Naive thymus-derived CD8-positive, alpha-beta T cell (primary cell): ENCODE measurements around the gene GPS2. TPM values are rescaled to one million over a fixed set of nuclear protein-coding genes. Genes with fewer than 3 reads are reported as not detected.

Experiments
- ATAC-seq, 2 donors: fragments of 150-1000 bp; cut with Tn5 transposase in 1 of 2; sonication (Bioruptor Pico), chemical (Tn5 transposase) in 1 of 2; 1 replicate in 1 of 2; 2 replicates in 1 of 2; pipeline ENCODE4 v1.10.0; 2021; ENCODE audit warnings: mild to moderate bottlenecking in 2 of 2, moderate library complexity in 2 of 2
- POLR2A ChIA-PET: fragments of 350-600 bp; sonication (Branson Sonifier 250); formaldehyde crosslinking; loops from one replicate; lab custom pipeline; 2021; ENCODE audit warnings: antibody characterized with exemption; lab: Charles Lee
- DNase-seq, 10 donors: peaks; one replicate each; pipeline versions ENCODE4 v3.0.0 to v3.0.0-alpha.2; 2020 to 2022
- H3K27ac Mint-ChIP-seq, 10 donors: one replicate each; pipeline ENCODE4 v1.8.0; 2020 to 2022; ENCODE audit warnings: mild to moderate bottlenecking in 10 of 10, mixed read lengths in 10 of 10, moderate library complexity in 4 of 10, inconsistent platforms in 1 of 10
- H3K27me3 Mint-ChIP-seq, 5 donors: one replicate each; pipeline ENCODE4 v1.8.0; 2021 to 2022; ENCODE audit warnings: mixed read lengths in 5 of 5
- H3K36me3 Mint-ChIP-seq, 3 donors: one replicate each; pipeline ENCODE4 v1.8.0; 2020 to 2022; ENCODE audit warnings: mixed read lengths in 3 of 3, mild to moderate bottlenecking in 2 of 3, inconsistent platforms in 1 of 3
- H3K4me1 Mint-ChIP-seq, 4 donors: one replicate each; pipeline ENCODE4 v1.8.0; 2021 to 2022; ENCODE audit warnings: mixed read lengths in 4 of 4
- H3K4me3 Mint-ChIP-seq, 10 donors: one replicate each; pipeline ENCODE4 v1.8.0; 2020 to 2022; ENCODE audit warnings: mild to moderate bottlenecking in 10 of 10, mixed read lengths in 10 of 10, moderate library complexity in 6 of 10, inconsistent platforms in 1 of 10
- H3K9me3 Mint-ChIP-seq, 9 donors: one replicate each; pipeline ENCODE4 v1.8.0; 2020 to 2022; ENCODE audit warnings: mixed read lengths in 9 of 9, mild to moderate bottlenecking in 3 of 9, inconsistent platforms in 1 of 9, moderate library complexity in 1 of 9
- polyA plus RNA-seq, 3 donors: library from polyadenylated mRNA; unstranded; fragments of 300-500 nt; fragmentation: Illumina TruSeq; gene quantifications; one replicate each; pipeline ENCODE4 v1.2.3, GENCODE V29; 2021
- total RNA-seq, 8 experiments: library from RNA in 2 of 8; stranded (reverse) in 2 of 8; gene quantifications; one replicate each; pipeline ENCODE4 v1.2.3 and lab custom pipeline; 2021 to 2026

The GPS2 gene
- total and polyA plus RNA-seq, 5 experiments from 2014 or later = 75.7 to 147 (median 107) TPM

GRCh38 chr17:7290166-7290565 is 25.0 kb downstream of the GPS2 start:
- POLR2A ChIA-PET = no interaction called here

GRCh38 chr17:7289256-7290032 is 25.7 kb downstream of the GPS2 start:
- DNase-seq = no peak
- peaks cover 0 to 8% (median 5%) of the 10 kb centered on the region in 4 donors for H3K4me1 Mint-ChIP-seq
- no peaks in the 10 kb centered on the region for H3K9me3 Mint-ChIP-seq
- POLR2A ChIA-PET = no interaction called here
- no peak for ATAC-seq
- H3K27me3 Mint-ChIP-seq = peaks cover 0 to 14% (median 1%) of the 10 kb centered on the region in 5 donors
- H3K27ac Mint-ChIP-seq = no peak overlapping the region
- H3K36me3 Mint-ChIP-seq = no peaks in the 10 kb centered on the region
- H3K4me3 Mint-ChIP-seq = no peak overlapping the region

More at GRCh38 chr17:7290166-7290565, 25.0 kb downstream of the GPS2 start:
- no peaks in the 10 kb centered on the region for H3K36me3 Mint-ChIP-seq
- no peak overlapping the region for H3K27ac Mint-ChIP-seq
- peaks cover 5 to 13% (median 9%) of the 10 kb centered on the region in 4 donors for H3K4me1 Mint-ChIP-seq
- H3K9me3 Mint-ChIP-seq = no peaks in the 10 kb centered on the region
- H3K4me3 Mint-ChIP-seq = no peak overlapping the region
- DNase-seq (no peak), ATAC-seq (no peak)
- H3K27me3 Mint-ChIP-seq = peaks cover 0 to 15% (median 1%) of the 10 kb centered on the region in 5 donors

DNA sequence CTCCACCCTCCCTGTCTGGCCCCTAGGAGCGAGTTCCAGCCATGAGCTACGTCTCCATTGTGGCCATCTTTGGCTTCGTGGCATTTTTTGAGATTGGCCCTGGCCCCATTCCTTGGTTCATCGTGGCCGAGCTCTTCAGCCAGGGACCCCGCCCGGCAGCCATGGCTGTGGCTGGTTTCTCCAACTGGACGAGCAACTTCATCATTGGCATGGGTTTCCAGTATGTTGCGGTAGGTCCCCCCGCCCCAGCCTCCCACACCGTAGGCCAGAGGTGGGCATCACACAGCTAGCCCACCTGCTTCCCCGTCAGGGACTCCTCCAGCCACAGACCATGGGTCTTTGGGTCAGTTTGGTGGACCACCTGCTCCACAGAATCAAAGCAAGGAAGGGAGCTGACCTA is 29.5 kb downstream of the GPS2 start:
- no peak for DNase-seq
- Mint-ChIP-seq H3K4me1 (peaks cover 10 to 28% (median 20%) of the 10 kb centered on the region in 4 donors), H3K27me3 (peaks cover 1 to 19% (median 13%) of the 10 kb centered on the region in 5 donors), H3K36me3 (no peaks in the 10 kb centered on the region), H3K27ac (no peak overlapping the region), H3K4me3 (no peak overlapping the region), H3K9me3 (no peaks in the 10 kb centered on the region)
- POLR2A ChIA-PET = interaction anchor here (1.2 to 1.3 kb wide), 2 partner anchors 11 to 12 kb away, joined by 7 to 8 read pairs; no protein-coding TSS in a partner anchor
- no peak for ATAC-seq

DNA sequence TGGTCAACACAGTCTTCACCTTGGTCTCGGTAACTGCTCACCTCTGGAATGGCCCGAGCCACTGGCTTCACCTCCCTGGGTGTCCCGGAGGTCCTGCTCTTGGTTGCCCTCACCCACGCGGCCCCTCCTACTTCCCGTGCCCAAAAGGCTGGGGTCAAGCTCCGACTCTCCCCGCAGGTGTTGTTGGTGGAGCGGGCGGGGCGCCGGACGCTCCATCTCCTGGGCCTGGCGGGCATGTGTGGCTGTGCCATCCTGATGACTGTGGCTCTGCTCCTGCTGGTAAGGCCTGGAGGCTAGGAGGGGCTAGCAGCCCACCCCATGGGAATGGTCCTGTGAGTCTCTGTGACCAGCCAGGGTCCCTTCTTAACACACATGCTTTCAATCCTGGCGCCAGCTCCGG is 30.2 kb downstream of the GPS2 start:
- Mint-ChIP-seq H3K9me3 (no peaks in the 10 kb centered on the region), H3K4me3 (no peak overlapping the region), H3K4me1 (peaks cover 16 to 36% (median 24%) of the 10 kb centered on the region in 4 donors), H3K27me3 (peaks cover 1 to 19% (median 13%) of the 10 kb centered on the region in 5 donors), H3K27ac (no peak overlapping the region), H3K36me3 (no peaks in the 10 kb centered on the region)
- POLR2A ChIA-PET = interaction anchor here (0.5 to 1.2 kb wide), 2 partner anchors 9 to 53 kb away, joined by 3 to 5 read pairs; no protein-coding TSS in a partner anchor
- DNase-seq (no peak), ATAC-seq (no peak)

DNA sequence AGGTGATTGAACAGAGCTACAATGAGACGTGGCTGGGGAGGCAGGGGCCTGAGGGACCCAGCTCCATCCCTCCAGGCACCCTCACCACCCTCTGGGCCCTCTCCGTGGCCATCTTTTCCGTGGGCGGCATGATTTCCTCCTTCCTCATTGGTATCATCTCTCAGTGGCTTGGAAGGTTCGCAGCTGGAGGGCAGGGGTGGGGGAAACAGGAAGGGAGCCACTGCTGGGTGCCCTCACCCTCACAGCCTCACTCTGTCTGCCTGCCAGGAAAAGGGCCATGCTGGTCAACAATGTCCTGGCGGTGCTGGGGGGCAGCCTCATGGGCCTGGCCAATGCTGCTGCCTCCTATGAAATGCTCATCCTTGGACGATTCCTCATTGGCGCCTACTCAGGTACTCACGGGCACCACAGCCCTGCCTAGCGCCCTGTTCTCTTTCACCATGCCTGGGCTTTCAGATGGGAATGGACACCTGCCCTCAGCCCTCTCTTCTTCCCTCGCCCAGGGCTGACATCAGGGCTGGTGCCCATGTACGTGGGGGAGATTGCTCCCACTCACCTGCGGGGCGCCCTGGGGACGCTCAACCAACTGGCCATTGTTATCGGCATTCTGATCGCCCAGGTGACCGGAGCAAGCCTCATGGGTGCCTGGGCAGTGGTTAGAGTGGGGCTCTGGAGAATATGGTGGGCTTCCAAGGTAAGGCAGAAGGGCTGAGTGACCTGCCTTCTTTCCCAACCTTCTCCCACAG is 31.5 kb downstream of the GPS2 start:
- Mint-ChIP-seq H3K9me3 (no peaks in the 10 kb centered on the region), H3K4me3 (peak overlapping the region in 4 of 10 donors; percentile 42 to 58 (median 44)), H3K27me3 (peaks cover 1 to 19% (median 10%) of the 10 kb centered on the region in 5 donors), H3K36me3 (no peaks in the 10 kb centered on the region), H3K4me1 (peaks cover 16 to 38% (median 24%) of the 10 kb centered on the region in 4 donors), H3K27ac (peak overlapping the region in 1 of 10 donors; percentile 10)
- DNase-seq (no peak), ATAC-seq (no peak)
- POLR2A ChIA-PET = interaction anchor here (0.9 to 1.7 kb wide), 5 partner anchors 10 to 54 kb away, joined by 3 to 9 read pairs (median 5); partner anchors contain the start of genes ACAP1 and NEURL4

DNA sequence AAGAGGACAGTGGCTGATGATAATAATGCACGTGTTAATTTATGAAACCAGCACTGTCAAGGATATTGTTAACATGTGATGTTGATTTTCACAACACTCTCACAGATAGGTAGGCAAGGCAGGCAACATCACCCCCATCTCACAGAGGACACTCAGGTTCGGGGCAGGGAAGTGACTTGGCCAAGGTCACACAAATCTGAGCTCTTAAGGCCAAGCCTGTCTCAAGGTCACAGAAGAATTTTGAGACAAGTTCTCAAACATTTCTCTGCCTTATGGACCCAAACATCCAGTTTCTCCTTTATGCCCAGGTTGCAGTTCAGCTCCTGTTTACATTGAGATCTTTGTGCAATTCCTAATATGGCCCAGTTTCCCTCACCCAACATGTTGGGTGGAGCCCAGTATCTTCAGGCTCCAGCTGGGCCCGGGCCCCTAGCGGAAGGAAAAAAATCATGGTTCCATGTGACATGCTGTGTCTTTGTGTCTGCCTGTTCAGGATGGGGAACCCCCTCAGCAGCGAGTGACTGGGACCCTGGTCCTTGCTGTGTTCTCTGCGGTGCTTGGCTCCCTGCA is 32.3 kb downstream of the GPS2 start:
- ATAC-seq (no peak), DNase-seq (no peak)
- peak overlapping the region in 1 of 10 donors; percentile 77 for H3K27ac Mint-ChIP-seq
- H3K9me3 Mint-ChIP-seq = no peaks in the 10 kb centered on the region
- no peaks in the 10 kb centered on the region for H3K36me3 Mint-ChIP-seq
- H3K4me3 Mint-ChIP-seq = peak overlapping the region in 8 of 10 donors; percentile 15 to 85 (median 49)
- peaks cover 16 to 38% (median 24%) of the 10 kb centered on the region in 4 donors for H3K4me1 Mint-ChIP-seq
- H3K27me3 Mint-ChIP-seq = peaks cover 1 to 19% (median 10%) of the 10 kb centered on the region in 5 donors
- POLR2A ChIA-PET = interaction anchor here (0.9 to 2.3 kb wide), 8 partner anchors 11 to 197 kb away, joined by 3 to 9 read pairs (median 5); partner anchors contain the start of genes ACAP1, NEURL4 and ZBTB4

GRCh38 chr17:7281953-7282751 is 33.0 kb downstream of the GPS2 start:
- POLR2A ChIA-PET = interaction anchor here (0.9 to 2.3 kb wide), 8 partner anchors 12 to 198 kb away, joined by 3 to 9 read pairs (median 6); partner anchors contain the start of genes NEURL4 and ZBTB4
- Mint-ChIP-seq H3K4me3 (peak overlapping the region; percentile 71 to 90 (median 84)), H3K27me3 (peaks cover 1 to 19% (median 10%) of the 10 kb centered on the region in 5 donors), H3K4me1 (peaks cover 16 to 38% (median 24%) of the 10 kb centered on the region in 4 donors), H3K27ac (peak overlapping the region in 4 of 10 donors; percentile 18 to 67 (median 50)), H3K36me3 (no peaks in the 10 kb centered on the region), H3K9me3 (no peaks in the 10 kb centered on the region)
- ATAC-seq (peak in 1 of 2 donors; percentile 8), DNase-seq (peak in 3 of 10 donors; percentile 10 to 15 (median 10))

- Mint-ChIP-seq H3K9me3 (no peaks in the 10 kb centered on the region), H3K4me3 (peak within 1 kb of the TSS; percentile 74 to 90 (median 84)), H3K27ac (peak within 1 kb of the TSS in 8 of 10 donors; percentile 43 to 92 (median 62)), H3K36me3 (no peaks in the 10 kb centered on the region), H3K4me1 (peaks cover 16 to 38% (median 24%) of the 10 kb centered on the region in 4 donors), H3K27me3 (peaks cover 1 to 19% (median 10%) of the 10 kb centered on the region in 5 donors)
- POLR2A ChIA-PET = interaction anchor here (1.0 to 2.3 kb wide), 11 partner anchors 14 to 203 kb away, joined by 3 to 8 read pairs (median 4); partner anchors contain the start of genes GPS2, POLR2A and TMEM102
- ATAC-seq = peak; percentile 64 to 67
- DNase-seq = peak; percentile 65 to 88 (median 76)
Observed at GRCh38 chr17:7281074-7281952, 33.8 kb downstream of the GPS2 start, which contains the start of gene SLC2A4. SLC2A4 (plus strand) TSS chr17:7281718; CDS start chr17:7281935, 217 bp downstream.

GRCh38 chr17:7280519-7281073 is 34.6 kb downstream of the GPS2 start:
- peak; percentile 84 to 87 for ATAC-seq

DNA sequence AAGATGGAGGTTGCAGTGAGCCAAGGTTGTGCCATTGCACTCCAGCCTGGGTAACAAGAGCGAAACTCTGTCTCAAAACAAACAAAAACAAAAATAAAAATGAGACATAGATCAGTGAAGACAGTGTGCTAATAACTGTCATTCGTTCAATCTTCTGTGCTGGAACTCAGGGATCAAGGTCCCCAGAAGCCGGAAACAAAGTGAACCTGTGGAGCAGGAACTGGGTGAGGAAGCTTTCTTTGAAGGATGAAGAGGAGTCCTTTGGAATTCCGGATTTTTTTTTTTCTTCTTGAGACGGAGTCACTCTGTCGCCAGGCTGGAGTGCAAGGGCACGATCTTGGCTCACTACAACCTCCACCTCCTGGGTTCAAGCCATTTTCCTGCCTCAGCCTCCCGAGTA is 35.7 kb downstream of the GPS2 start:
- POLR2A ChIA-PET = interaction anchor here (1.3 kb wide), 1 partner anchor 17 kb away, joined by 4 read pairs; no protein-coding TSS in a partner anchor
- Mint-ChIP-seq H3K4me3 (peak overlapping the region in 1 of 10 donors; percentile 39), H3K9me3 (no peaks in the 10 kb centered on the region), H3K4me1 (peaks cover 16 to 38% (median 24%) of the 10 kb centered on the region in 4 donors), H3K27me3 (peaks cover 1 to 19% (median 10%) of the 10 kb centered on the region in 5 donors), H3K36me3 (no peaks in the 10 kb centered on the region), H3K27ac (no peak overlapping the region)
- DNase-seq (no peak), ATAC-seq (no peak)

More at GRCh38 chr17:7280519-7281073, 34.6 kb downstream of the GPS2 start:
- Mint-ChIP-seq H3K9me3 (no peaks in the 10 kb centered on the region), H3K27ac (peak overlapping the region in 8 of 10 donors; percentile 43 to 92 (median 56)), H3K36me3 (no peaks in the 10 kb centered on the region), H3K4me1 (peaks cover 16 to 38% (median 24%) of the 10 kb centered on the region in 4 donors), H3K27me3 (peaks cover 1 to 19% (median 10%) of the 10 kb centered on the region in 5 donors), H3K4me3 (peak overlapping the region; percentile 74 to 90 (median 84))
- POLR2A ChIA-PET = interaction anchor here (0.6 to 2.3 kb wide), 13 partner anchors 14 to 203 kb away, joined by 3 to 8 read pairs (median 4); partner anchors contain the start of genes GPS2, POLR2A and TMEM102
- peak; percentile 73 to 91 (median 84) for DNase-seq
